Measurements from ENCODE around the gene SRPK3. TPM values are rescaled to one million over a fixed set of nuclear protein-coding genes. Genes with fewer than 3 reads are reported as not detected.

Gene SRPK3
- total and polyA plus RNA-seq, 2 experiments from 2014 or later = 0.15 TPM; not detected in 1

GRCh38 chrX:153764786-153765137, 16.1 kb upstream of the SRPK3 start:
- Histone ChIP-seq H2AFZ (no peak overlapping the region), H3K27ac (ENCODE audit: low read depth) (no peak overlapping the region), H3K4me3 (no peak overlapping the region), H3K36me3 (ENCODE audit: insufficient read depth) (no peaks in the 10 kb centered on the region), H3K79me2 (replicated peaks; ENCODE audit: insufficient read depth) (no peaks in the 10 kb centered on the region), H4K20me1 (replicated peaks; ENCODE audit: insufficient read depth) (no peaks in the 10 kb centered on the region), H3K27me3 (ENCODE audit: insufficient read depth) (no peaks in the 10 kb centered on the region), H3K9me2 (ENCODE audit: insufficient read depth) (no peaks in the 10 kb centered on the region), H3K4me2 (no peak overlapping the region), H3F3A (replicated peaks; ENCODE audit: low read depth) (no peaks in the 10 kb centered on the region), H3K4me1 (ENCODE audit: insufficient read depth) (no peaks in the 10 kb centered on the region)
- H3K36me3 Mint-ChIP-seq (ENCODE audit: low read depth) = no peaks in the 10 kb centered on the region
- DNase-seq (ENCODE audit: low spot score) = no peak
- no peak overlapping the region for H3K4me3 Mint-ChIP-seq
- H3K27ac Mint-ChIP-seq = no peak overlapping the region
- H3K9me3 Mint-ChIP-seq = no peaks in the 10 kb centered on the region
- ATAC-seq = no peak
- peaks cover 5% of the 10 kb centered on the region; the same call in 2 of the 3 replicates for H3K4me1 Mint-ChIP-seq
- TF ChIP-seq ZNF331 (CRISPR knock-in tag; IDR thresholded peaks at IDR 0.05; ENCODE audit: low read depth) (no peak), JUNB (IDR thresholded peaks at IDR 0.05; ENCODE audit: unreplicated experiment) (no peak), ZNF114 (CRISPR knock-in tag; IDR thresholded peaks at IDR 0.05) (no peak), ZNF462 (CRISPR knock-in tag; IDR thresholded peaks at IDR 0.05) (no peak), STAT1 (IDR thresholded peaks at IDR 0.05; ENCODE audit: unreplicated experiment) (no peak), POLR2AphosphoS5 (IDR thresholded peaks at IDR 0.05; ENCODE audit: low read depth) (no peak), CREB1 (CRISPR knock-in tag; IDR thresholded peaks at IDR 0.05; ENCODE audit: low read depth) (no peak)
- peaks cover 6% of the 10 kb centered on the region for H3K27me3 Mint-ChIP-seq (ENCODE audit: insufficient read depth, low read depth, poor library complexity)
